G401 (cell line): ENCODE data around the gene GRM2. TPM values are rescaled to one million over a fixed set of nuclear protein-coding genes. Genes with fewer than 3 reads are reported as not detected.

Source experiments
- DNase-seq: peaks from one replicate; pipeline ENCODE4 v3.0.0-alpha.2; 2015; ENCODE audit warnings: low spot score
- in situ Hi-C: cut with HindIII; loops from 2 replicates; pipeline ENCODE4 v1.10.0; 2016; ENCODE audit warnings: low sequenced_read_pairs, mixed read lengths
- total RNA-seq: library from RNA; depleted of rRNA; stranded (reverse); fragments of >200 nt; shearing (Covaris generic); gene quantifications from 2 replicates; pipeline ENCODE4 v1.2.3, GENCODE V29; 2014

GRM2 gene
- total RNA-seq, 1 experiment from 2014 or later: not detected

- in situ Hi-C loops: no loop called here
- no peak for DNase-seq
Observed at GRCh38 chr3:51679318-51679717, 27.6 kb upstream of the GRM2 start.

GRCh38 chr3:51679777-51680176 is 27.1 kb upstream of the GRM2 start:
- no peak for DNase-seq
- in situ Hi-C loops: no loop called here

- in situ Hi-C loops: no loop called here
- DNase-seq: no peak
Observed at GRCh38 chr3:51680196-51680595, 26.7 kb upstream of the GRM2 start.

- in situ Hi-C loops: no loop called here
Observed at GRCh38 chr3:51680663-51681230, 26.1 kb upstream of the GRM2 start.

DNA sequence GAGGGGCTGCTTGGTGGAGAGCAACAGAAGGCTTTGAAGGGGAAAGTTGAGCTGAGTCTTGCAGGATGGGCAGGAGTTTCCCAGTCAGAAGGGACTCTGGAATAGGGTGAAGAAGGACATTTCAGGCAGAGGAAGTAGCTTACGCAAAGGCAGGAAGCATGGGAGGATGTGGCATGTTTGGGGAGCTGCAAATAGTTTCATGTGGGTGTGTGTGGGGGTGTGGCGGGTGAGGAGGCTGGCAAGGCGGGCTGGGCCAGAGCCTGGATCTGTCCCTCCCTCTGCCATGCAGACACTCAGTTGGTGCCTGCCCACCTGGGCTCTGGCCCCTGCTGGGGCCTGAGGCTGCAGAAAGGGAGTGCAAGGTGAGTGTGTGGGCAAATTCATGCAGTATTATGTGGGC is 25.4 kb upstream of the GRM2 start:
- no peak for DNase-seq
- in situ Hi-C loops: no loop called here

More at GRCh38 chr3:51680663-51681230, 26.1 kb upstream of the GRM2 start:
- DNase-seq: no peak

- DNase-seq: peak; percentile 86
- in situ Hi-C loops: no loop called here
Observed at GRCh38 chr3:51682079-51682478, 24.8 kb upstream of the GRM2 start.

DNA sequence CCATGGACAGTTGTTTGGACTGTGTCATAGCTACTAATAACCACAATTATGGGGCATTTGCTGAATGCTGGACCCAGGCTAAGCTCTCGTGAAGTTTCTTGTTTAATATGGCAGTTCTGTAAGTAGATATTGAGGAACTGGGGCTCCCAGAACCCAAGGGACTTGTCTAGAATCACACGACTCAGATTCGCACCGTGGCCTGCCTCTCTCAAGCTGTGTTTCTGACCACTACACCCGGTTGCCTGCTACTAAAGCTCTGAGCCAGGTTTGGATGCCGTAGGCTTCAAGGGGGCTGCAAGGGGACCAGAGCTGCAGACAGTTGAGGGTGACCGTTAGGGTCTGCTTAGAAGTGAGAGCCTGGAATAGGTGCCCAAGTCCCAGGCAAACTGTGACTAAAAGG is 24.3 kb upstream of the GRM2 start:
- in situ Hi-C loops: no loop called here
- DNase-seq: no peak

DNA sequence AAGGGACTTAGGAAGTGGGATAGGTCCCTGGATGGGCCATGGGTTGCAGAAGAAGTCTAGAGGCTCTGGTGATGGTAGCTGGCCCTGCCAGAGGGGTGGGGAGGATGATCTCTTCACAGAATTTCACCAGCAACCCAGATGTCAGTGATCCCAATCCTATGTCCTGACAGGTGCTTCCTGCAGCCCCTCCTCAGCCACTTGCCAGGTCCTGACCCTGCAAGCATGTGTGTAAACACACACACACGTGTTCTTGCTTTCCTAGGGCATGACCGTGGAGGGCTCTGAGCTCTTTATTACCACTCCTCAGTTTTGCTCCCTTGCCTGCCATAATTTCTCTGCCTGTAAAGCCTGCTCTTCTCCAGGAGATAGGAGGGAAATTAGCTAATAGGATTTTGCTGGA is 23.3 kb upstream of the GRM2 start:
- no peak for DNase-seq
- in situ Hi-C loops: no loop called here

DNA sequence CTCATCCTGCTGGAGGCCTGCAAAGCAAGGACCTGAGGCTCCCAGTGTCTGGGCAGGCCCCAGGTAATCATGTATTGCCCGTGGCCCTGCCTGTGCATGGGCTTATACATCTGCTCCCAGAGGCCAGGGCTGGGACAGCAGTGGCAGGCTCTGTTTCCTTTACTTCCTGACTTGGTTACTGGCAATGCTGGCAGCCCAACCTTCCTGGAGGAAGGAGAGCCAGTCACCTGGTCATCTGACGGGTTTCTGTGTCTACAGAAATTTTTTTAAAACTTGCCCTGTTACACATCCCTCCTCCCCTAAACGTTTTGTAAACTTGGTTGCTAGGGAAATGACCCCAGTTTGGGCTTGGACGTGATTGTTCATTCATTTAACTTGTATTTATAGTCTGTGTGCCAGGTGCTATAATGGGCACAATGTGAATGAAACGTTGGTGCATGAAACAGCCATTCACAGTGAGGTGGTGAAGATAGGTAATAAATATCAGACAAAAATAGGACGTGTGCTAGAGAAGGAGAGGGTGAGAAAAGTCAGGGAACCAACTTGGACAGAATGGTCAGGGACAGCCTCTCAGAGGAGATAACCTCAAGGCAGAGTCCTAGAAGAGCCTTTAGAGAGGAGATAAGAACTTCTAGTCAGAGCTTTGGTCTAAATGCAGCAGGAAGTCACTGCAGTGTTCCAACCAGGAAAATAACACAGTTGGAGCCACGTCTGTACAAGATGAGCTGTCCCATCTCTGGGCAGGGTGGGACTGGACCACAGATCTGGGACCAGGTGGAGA is 21.7 kb upstream of the GRM2 start:
- no peak for DNase-seq
- in situ Hi-C loops: no loop called here

- no peak for DNase-seq
- in situ Hi-C loops: no loop called here
Observed at GRCh38 chr3:51686056-51686455, 20.8 kb upstream of the GRM2 start.

DNA sequence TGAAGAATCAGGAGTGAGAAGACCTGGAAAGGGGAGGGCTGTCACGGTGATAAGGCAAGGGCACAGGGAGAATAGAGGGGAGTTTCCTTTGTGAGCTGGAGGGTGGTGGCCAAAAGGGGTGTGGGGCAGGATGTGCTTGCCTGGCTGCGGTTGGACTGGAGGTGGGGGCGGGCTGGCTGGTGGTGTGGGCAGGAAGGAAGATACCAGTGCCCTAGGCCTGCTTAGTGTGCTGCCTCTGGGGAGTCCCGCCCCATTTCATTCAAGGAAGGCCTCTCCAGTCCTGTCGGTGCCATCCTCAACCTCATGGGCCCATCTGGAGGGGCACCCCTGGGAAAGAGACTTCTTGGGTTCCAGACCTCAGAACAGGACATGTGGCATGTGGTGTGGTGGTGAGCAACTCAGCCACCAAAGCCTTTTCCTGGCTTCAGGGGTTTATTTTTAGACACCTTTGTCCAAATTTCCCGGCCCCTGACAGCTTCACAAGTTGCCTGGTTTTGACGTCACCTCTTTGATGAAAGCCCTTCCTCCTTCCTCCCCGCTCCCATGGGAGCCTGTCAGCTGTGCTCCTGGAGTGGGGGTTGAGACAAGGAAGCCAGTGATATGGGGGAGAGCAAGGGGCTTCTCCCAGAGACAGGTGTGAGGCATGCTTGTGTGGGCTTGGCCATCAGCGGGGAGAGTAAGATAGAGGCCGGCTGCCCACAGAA is 20.2 kb upstream of the GRM2 start:
- in situ Hi-C loops: no loop called here
- DNase-seq: no peak

- DNase-seq: no peak
- in situ Hi-C loops: no loop called here
Observed at GRCh38 chr3:51687431-51688205, 19.2 kb upstream of the GRM2 start.

DNA sequence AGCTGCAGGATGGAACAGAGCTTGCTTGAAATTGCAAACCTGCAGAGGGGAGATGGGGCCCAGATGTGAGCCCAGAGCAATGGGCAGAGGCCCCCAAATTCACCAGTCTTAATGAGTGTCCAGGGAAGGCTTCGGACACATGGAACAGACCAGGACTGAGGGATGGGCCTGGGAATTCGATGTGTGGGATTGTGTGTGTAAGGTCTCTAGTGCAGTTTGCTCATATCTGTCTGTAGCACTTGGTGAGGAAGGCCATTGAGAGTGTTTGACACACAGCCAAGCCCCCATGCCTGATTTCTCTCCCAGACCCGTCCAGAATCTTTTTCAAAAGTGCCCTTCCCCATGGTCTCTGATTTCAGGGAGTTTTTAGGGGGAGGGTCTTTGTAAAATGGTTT is 18.7 kb upstream of the GRM2 start:
- DNase-seq: no peak
- in situ Hi-C loops: no loop called here

DNA sequence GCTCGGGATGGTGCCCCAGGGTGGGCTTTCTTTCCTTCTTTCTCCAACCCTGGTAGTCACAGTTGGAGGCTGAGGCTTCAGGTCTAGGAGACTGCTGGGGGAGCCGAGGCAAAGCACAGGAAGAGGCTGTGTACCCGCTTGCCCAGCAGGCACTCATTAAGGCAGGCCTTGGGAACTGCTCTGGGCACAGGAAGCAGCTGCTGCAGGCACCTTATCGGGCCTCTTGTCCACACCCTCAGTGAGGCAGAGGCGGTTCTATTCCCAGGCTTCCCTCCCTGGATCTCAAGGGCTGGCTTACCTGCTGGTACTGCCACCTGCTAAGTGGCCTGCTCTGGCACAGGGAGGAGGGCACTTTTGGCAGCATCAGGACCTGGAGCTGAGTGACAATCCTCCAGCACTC is 15.8 kb upstream of the GRM2 start:
- peak; percentile 35 for DNase-seq
- in situ Hi-C loops: no loop called here

- in situ Hi-C loops: no loop called here
Observed at GRCh38 chr3:51691949-51692348, 14.9 kb upstream of the GRM2 start.

DNA sequence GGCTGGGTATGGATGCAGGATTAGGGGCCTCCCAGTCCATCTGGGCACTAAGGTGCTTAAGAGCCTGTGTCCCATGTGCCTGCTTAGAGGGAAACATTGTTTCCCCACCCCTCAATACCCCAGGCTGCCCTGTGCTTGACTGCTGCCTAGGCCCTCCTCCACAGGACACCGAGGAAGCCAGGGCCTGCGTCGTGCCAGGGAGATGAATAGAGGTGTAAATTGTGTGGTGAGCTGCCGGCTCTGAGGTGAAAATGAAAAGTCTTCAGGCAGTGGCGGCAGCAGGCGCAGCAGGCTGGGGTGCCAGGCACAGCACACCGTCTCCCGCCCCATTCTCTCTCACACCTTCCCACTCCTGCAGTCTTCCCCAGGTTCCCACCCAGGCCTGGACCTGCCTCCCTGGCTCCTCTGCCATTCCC is 13.9 kb upstream of the GRM2 start:
- in situ Hi-C loops: no loop called here
- DNase-seq: no peak

More at GRCh38 chr3:51691949-51692348, 14.9 kb upstream of the GRM2 start:
- DNase-seq: no peak

DNA sequence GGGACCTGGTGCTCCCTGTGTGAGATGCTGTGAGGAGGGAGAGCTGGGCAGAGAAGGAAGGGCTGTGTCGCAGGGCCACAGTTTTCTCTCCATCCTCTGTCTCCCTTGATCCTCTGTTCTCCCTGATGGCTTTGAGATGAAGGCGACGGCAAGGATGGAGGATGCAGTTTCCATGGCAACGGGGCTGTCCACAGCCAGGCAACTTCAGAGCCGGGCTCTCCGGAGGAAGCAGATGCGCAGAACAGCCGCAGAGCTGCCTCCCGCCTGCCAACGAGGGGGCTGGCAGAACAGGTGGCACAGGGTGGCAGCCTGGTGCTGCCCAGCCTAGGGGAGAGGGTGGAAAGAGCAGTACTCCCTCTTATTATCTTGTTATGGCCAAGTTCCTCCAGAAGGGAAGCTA is 9.9 kb upstream of the GRM2 start:
- peak; percentile 55 for DNase-seq
- in situ Hi-C loops: no loop called here

GRCh38 chr3:51698209-51698608 is 8.7 kb upstream of the GRM2 start:
- in situ Hi-C loops: no loop called here
- no peak for DNase-seq

GRCh38 chr3:51700403-51700802 is 6.5 kb upstream of the GRM2 start:
- DNase-seq: no peak

GRCh38 chr3:51702156-51702555 is 4.7 kb upstream of the GRM2 start:
- DNase-seq: no peak
- in situ Hi-C loops: no loop called here

More at GRCh38 chr3:51700403-51700802, 6.5 kb upstream of the GRM2 start:
- in situ Hi-C loops: no loop called here
